Measurements from ENCODE around the gene DOK7. TPM values are rescaled to one million over a fixed set of nuclear protein-coding genes. Genes with fewer than 3 reads are reported as not detected.

The DOK7 gene
- total RNA-seq, 1 experiment from 2014 or later, result 0.26 TPM

DNA sequence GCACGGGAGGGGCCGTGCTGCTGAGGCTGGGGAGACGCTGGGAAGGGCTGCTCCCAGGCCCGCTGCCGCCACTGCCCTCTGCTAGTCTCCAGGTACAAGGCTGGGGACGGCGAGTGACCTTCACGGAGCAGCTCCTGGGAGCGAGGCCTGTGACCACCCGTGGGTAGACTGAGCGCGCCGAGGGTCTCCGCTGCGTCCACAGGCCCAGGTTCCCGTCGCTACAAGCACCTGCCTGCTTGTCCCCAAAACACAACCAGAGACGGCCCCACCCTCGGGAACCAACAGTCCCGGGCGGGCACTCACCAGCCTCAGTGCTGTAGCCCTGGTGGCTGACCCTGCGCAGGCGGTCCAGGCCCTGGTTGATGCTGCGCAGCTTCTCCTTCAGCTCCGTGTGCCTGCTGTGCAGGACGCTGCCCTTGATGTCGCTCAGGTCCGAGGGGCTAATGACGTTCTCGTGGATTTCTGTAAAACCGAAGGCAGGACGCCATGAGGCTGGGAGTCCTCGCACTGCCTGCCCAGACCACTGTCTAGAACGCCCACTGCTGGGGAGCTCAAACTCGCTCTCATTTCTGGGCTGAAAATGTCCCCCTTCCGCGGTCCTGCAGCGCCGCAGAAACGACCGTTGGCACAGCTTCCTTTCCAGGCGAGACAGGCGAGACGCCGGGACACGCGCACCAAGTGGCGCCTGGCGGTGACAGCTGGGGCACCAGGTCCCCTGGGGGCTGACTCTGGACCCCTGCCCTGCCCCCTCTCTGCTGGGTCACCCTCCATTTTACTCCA is 54.8 kb downstream of the DOK7 start:
- Histone ChIP-seq H3K18ac (ENCODE audit: insufficient read length, low read depth, low read length) (no peak overlapping the region), H3K4me2 (ENCODE audit: insufficient read depth, insufficient read length, low read length) (no peak overlapping the region), H3K27ac (ENCODE audit: insufficient read length, low read depth, low read length) (no peak overlapping the region), H3K23ac (ENCODE audit: insufficient read length, low read depth, low read length) (no peak overlapping the region), H2BK15ac (ENCODE audit: low read depth, low read length) (no peak overlapping the region), H3K27me3 (ENCODE audit: insufficient read depth, low read length) (no peaks in the 10 kb centered on the region), H2AFZ (ENCODE audit: low read length) (no peak overlapping the region), H2BK20ac (ENCODE audit: low read depth, low read length, poor library complexity, severe bottlenecking) (no peak overlapping the region), H4K8ac (replicated peaks; ENCODE audit: insufficient read length, low read depth, low read length) (no peak overlapping the region), H3K14ac (ENCODE audit: insufficient read depth, low read length) (no peak overlapping the region; the same call in 1 of the 2 replicates), H2BK120ac (ENCODE audit: low read depth, low read length, poor library complexity, severe bottlenecking) (no peak overlapping the region), H3K56ac (ENCODE audit: insufficient read length, low read depth, low read length) (no peak overlapping the region), H3K4me1 (ENCODE audit: insufficient read depth, low read length) (no peaks in the 10 kb centered on the region; the same call in 1 of the 2 replicates), H3K9ac (ENCODE audit: extremely low read depth, insufficient read length, low read length) (no peak overlapping the region), H3T11ph (ENCODE audit: low read length) (no peak overlapping the region), H2BK5ac (ENCODE audit: insufficient read length, low read length) (no peak overlapping the region), H4K20me1 (ENCODE audit: control insufficient read depth, insufficient read depth, insufficient read length) (no peaks in the 10 kb centered on the region), H3K79me2 (ENCODE audit: insufficient read depth, low read length) (no peaks in the 10 kb centered on the region), H3K4ac (ENCODE audit: low read depth, low read length) (no peak overlapping the region), H3K23me2 (ENCODE audit: insufficient read length, low read depth, low read length, poor library complexity, severe bottlenecking) (no peaks in the 10 kb centered on the region), H3K79me1 (ENCODE audit: insufficient read depth, low read depth, low read length, poor library complexity, severe bottlenecking) (no peaks in the 10 kb centered on the region), H4K91ac (ENCODE audit: insufficient read length, low read depth, low read length) (no peak overlapping the region), H3K9me3 (ENCODE audit: control insufficient read depth, low read depth, low read length) (no peaks in the 10 kb centered on the region), H2AK5ac (ENCODE audit: insufficient read length, low read length) (no peak overlapping the region), H4K5ac (ENCODE audit: insufficient read length, low read depth, low read length) (no peak overlapping the region), H2BK12ac (ENCODE audit: insufficient read length, low read depth, low read length) (no peak overlapping the region)
- Mint-ChIP-seq H3K36me3 (ENCODE audit: insufficient read depth in 1 of 3, low read depth in 3 of 3) (peaks cover 42 to 76% (median 67%) of the 10 kb centered on the region in 3 experiments), H3K4me1 (peaks cover 3 to 7% of the 10 kb centered on the region in 2 experiments), H3K27ac (no peak overlapping the region; a peak in 1 of 7 replicates), H3K4me3 (no peak overlapping the region), H3K27me3 (ENCODE audit: low read depth) (no peaks in the 10 kb centered on the region; the same call in 1 of the 2 replicates), H3K9me3 (no peaks in the 10 kb centered on the region)
- DNase-seq, result no peak
- TF ChIP-seq, protein P1, sequence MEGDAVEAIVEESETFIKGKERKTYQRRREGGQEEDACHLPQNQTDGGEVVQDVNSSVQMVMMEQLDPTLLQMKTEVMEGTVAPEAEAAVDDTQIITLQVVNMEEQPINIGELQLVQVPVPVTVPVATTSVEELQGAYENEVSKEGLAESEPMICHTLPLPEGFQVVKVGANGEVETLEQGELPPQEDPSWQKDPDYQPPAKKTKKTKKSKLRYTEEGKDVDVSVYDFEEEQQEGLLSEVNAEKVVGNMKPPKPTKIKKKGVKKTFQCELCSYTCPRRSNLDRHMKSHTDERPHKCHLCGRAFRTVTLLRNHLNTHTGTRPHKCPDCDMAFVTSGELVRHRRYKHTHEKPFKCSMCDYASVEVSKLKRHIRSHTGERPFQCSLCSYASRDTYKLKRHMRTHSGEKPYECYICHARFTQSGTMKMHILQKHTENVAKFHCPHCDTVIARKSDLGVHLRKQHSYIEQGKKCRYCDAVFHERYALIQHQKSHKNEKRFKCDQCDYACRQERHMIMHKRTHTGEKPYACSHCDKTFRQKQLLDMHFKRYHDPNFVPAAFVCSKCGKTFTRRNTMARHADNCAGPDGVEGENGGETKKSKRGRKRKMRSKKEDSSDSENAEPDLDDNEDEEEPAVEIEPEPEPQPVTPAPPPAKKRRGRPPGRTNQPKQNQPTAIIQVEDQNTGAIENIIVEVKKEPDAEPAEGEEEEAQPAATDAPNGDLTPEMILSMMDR (conservative IDR thresholded peaks at IDR 0.05), result no peak
- WGBS (ENCODE audit: extremely low coverage, insufficient read length, low lambda C conversion rate), result no CpG with 5 or more reads among the region's 49 CpGs

Data from H9 (cell line).